Measurements from ENCODE around the gene EARS2. TPM values are rescaled to one million over a fixed set of nuclear protein-coding genes. Genes with fewer than 3 reads are reported as not detected.
A peak's percentile ranks its signal among the peaks of the same experiment; 100 is the strongest.

EARS2 gene
- total and polyA plus RNA-seq, 7 experiments from 2014 or later: 10.6 to 19.2 (median 15.1) TPM

- DNase-seq (no peak), ATAC-seq (no peak)
- Histone ChIP-seq H3K9me3 (ENCODE audit: control insufficient read depth in 2 of 3, low read length in 3 of 3) (no peaks in the 10 kb centered on the region), H3K4me1 (ENCODE audit: control insufficient read depth in 2 of 2, insufficient read depth in 2 of 2, low read length in 2 of 2) (peaks cover 7 to 8% of the 10 kb centered on the region in 2 donors), H3K4me3 (ENCODE audit: low read length) (no peak overlapping the region), H3K36me3 (ENCODE audit: control insufficient read depth in 2 of 3, insufficient read depth in 3 of 3, low read length in 3 of 3) (peaks cover 8 to 76% (median 32%) of the 10 kb centered on the region in 3 experiments), H3K27ac (ENCODE audit: low read depth, low read length) (no peak overlapping the region), H3K27me3 (ENCODE audit: control insufficient read depth in 2 of 2, insufficient read depth in 2 of 2, low read length in 2 of 2) (no peaks in the 10 kb centered on the region)
- intact Hi-C loops (cut with micrococcal nuclease): no loop called here
- peak overlapping the region in 1 of 9 donors; percentile 44 for H3K27ac Mint-ChIP-seq
- H3K4me3 Mint-ChIP-seq: peak overlapping the region in 1 of 10 donors; percentile 74
- ChIA-PET POLR2A (no interaction called here), CTCF (no interaction called here)
- peaks cover 8 to 35% (median 22%) of the 10 kb centered on the region in 7 donors for H3K4me1 Mint-ChIP-seq
- H3K9me3 Mint-ChIP-seq: no peaks in the 10 kb centered on the region
- no peaks in the 10 kb centered on the region for H3K27me3 Mint-ChIP-seq
- H3K36me3 Mint-ChIP-seq: peaks cover 13 to 59% (median 21%) of the 10 kb centered on the region in 5 donors
Observed at GRCh38 chr16:23562505-23562904, 5.4 kb upstream of the EARS2 start.

DNA sequence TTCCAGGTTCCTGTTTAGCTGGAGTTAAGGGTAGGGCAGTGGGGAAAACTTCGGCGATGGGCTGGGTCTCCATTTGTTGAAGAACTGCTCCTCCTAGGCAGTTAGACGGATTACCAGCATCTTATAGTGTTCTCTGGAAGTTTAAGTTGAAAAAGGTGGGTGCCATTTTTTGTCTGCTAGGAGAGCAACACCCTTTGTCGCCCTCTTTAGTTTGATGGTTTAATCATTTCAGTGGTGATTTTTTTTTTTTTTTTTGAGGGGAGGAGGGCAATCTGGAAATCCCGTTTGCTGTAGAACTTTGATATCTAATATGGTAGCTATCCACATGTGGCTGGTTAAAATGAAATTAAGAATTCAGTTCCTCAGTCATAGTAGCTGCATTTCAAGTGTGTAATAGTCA, 4.4 kb upstream of the EARS2 start:
- Mint-ChIP-seq H3K4me3 (peak overlapping the region in 1 of 10 donors; percentile 45), H3K27me3 (no peaks in the 10 kb centered on the region), H3K36me3 (peaks cover 13 to 50% (median 18%) of the 10 kb centered on the region in 5 donors), H3K27ac (peak overlapping the region in 1 of 9 donors; percentile 24), H3K9me3 (no peaks in the 10 kb centered on the region), H3K4me1 (peaks cover 12 to 40% (median 27%) of the 10 kb centered on the region in 7 donors)
- no peak for ATAC-seq
- Histone ChIP-seq H3K27me3 (ENCODE audit: control insufficient read depth in 2 of 2, insufficient read depth in 2 of 2, low read length in 2 of 2) (no peaks in the 10 kb centered on the region), H3K27ac (ENCODE audit: low read depth, low read length) (no peak overlapping the region), H3K36me3 (ENCODE audit: control insufficient read depth in 2 of 3, insufficient read depth in 3 of 3, low read length in 3 of 3) (peaks cover 8 to 73% (median 23%) of the 10 kb centered on the region in 3 experiments), H3K9me3 (ENCODE audit: control insufficient read depth in 2 of 3, low read length in 3 of 3) (no peaks in the 10 kb centered on the region), H3K4me3 (ENCODE audit: low read length) (no peak overlapping the region), H3K4me1 (ENCODE audit: control insufficient read depth in 2 of 2, insufficient read depth in 2 of 2, low read length in 2 of 2) (peaks cover 11 to 12% of the 10 kb centered on the region in 2 donors)
- no peak for DNase-seq
- POLR2A ChIA-PET: no interaction called here
- intact Hi-C loops (cut with micrococcal nuclease): no loop called here
- CTCF ChIA-PET: interaction anchor here (0.6 kb wide), 1 partner anchor 1486 kb away, joined by 6 read pairs; no protein-coding TSS in a partner anchor

DNA sequence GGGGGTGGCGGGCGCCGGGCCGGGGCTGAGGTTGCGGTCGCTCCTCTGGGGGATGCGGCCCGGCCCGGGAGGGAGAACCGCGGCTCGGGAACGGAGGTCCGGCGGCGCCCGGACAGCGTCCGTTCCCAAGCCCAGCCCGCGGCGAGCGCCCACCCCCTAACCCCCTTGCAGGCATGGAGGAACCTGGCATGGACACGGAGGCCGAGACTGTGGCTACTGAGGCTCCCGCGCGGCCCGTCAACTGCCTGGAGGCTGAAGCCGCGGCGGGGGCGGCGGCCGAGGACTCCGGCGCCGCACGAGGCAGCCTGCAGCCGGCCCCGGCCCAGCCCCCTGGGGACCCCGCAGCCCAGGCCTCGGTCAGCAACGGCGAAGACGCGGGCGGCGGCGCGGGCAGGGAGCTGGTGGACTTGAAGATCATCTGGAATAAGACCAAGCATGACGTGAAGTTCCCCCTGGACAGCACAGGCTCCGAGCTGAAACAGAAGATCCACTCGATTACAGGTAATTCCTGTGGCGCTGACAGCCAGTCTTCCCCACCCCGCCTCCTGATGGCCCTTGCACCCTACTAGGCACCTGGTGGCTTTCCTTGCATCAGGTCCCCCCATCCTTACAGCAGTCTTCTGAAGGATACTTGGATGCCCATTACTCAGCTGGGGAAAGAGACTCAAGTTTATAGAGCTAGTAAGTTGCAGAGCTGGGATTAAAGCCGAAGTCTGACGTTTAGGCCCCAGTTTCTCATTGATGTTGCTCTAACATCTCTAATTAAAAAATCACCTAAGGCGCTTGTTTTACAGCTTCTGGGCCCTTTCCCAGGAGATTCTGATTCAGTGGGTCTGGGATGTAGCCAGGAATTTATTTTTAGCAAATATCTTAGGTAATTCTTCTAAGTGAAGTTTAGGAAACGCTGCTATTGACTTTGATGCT, 891 bp upstream of the EARS2 start:
- H3K4me1 ChIP-seq (ENCODE audit: control insufficient read depth in 2 of 2, insufficient read depth in 2 of 2, low read length in 2 of 2): peaks cover 15 to 17% of the 10 kb centered on the region in 2 donors
- H3K36me3 ChIP-seq (ENCODE audit: control insufficient read depth in 2 of 3, insufficient read depth in 3 of 3, low read length in 3 of 3): peaks cover 0 to 44% (median 11%) of the 10 kb centered on the region in 3 experiments
- H3K27me3 ChIP-seq (ENCODE audit: control insufficient read depth in 2 of 2, insufficient read depth in 2 of 2, low read length in 2 of 2): no peaks in the 10 kb centered on the region
- CTCF ChIA-PET: no interaction called here
- Mint-ChIP-seq H3K27ac (peak overlapping the region; percentile 85 to 96 (median 94)), H3K4me3 (peak overlapping the region; percentile 92 to 97 (median 93)), H3K27me3 (no peaks in the 10 kb centered on the region), H3K4me1 (peaks cover 14 to 45% (median 36%) of the 10 kb centered on the region in 7 donors), H3K9me3 (no peaks in the 10 kb centered on the region), H3K36me3 (peaks cover 0 to 25% (median 5%) of the 10 kb centered on the region in 5 donors)
- peak overlapping the region; percentile 85 for H3K27ac ChIP-seq (ENCODE audit: low read depth, low read length)
- DNase-seq (peak in 5 of 9 donors; percentile 3 to 19 (median 16)), ATAC-seq (peak; percentile 21)
- intact Hi-C loops (cut with micrococcal nuclease): loop anchor here (1.0 to 5.0 kb wide), 8 partner anchors 38 to 1366 kb away; partner anchors contain the start of genes COG7 (in 2 of the 2), DCTN5 (in 2 of the 2), GGA2 (in 2 of the 2) and NDUFAB1 (in 2 of the 2)
- H3K9me3 ChIP-seq (ENCODE audit: control insufficient read depth in 2 of 3, low read length in 3 of 3): no peaks in the 10 kb centered on the region
- peak overlapping the region; percentile 98 for H3K4me3 ChIP-seq (ENCODE audit: low read length)
- POLR2A ChIA-PET: interaction anchor here (0.5 to 1.5 kb wide), 7 partner anchors 24 to 98 kb away, joined by 3 to 5 read pairs (median 3); partner anchors contain the start of genes DCTN5, GGA2 and PALB2

- H3K36me3 Mint-ChIP-seq: peaks cover 0 to 19% (median 8%) of the 10 kb centered on the region in 5 donors
- intact Hi-C loops (cut with micrococcal nuclease): no loop called here
- peaks cover 15 to 17% of the 10 kb centered on the region in 2 donors for H3K4me1 ChIP-seq (ENCODE audit: control insufficient read depth in 2 of 2, insufficient read depth in 2 of 2, low read length in 2 of 2)
- ATAC-seq: no peak
- no peaks in the 10 kb centered on the region for H3K9me3 ChIP-seq (ENCODE audit: control insufficient read depth in 2 of 3, low read length in 3 of 3)
- peaks cover 0 to 2% (median 0%) of the 10 kb centered on the region in 11 donors for H3K9me3 Mint-ChIP-seq
- H3K27me3 Mint-ChIP-seq: no peaks in the 10 kb centered on the region
- DNase-seq: no peak
- peaks cover 14 to 32% (median 26%) of the 10 kb centered on the region in 7 donors for H3K4me1 Mint-ChIP-seq
- no peaks in the 10 kb centered on the region for H3K27me3 ChIP-seq (ENCODE audit: control insufficient read depth in 2 of 2, insufficient read depth in 2 of 2, low read length in 2 of 2)
- ChIA-PET POLR2A (interaction anchor here (1.2 kb wide), 1 partner anchor 45 kb away, joined by 3 read pairs; no protein-coding TSS in a partner anchor), CTCF (no interaction called here)
- H3K4me3 ChIP-seq (ENCODE audit: low read length): no peak overlapping the region
- H3K4me3 Mint-ChIP-seq: no peak overlapping the region
- H3K27ac Mint-ChIP-seq: no peak overlapping the region
- H3K27ac ChIP-seq (ENCODE audit: low read depth, low read length): no peak overlapping the region
- H3K36me3 ChIP-seq (ENCODE audit: control insufficient read depth in 2 of 3, insufficient read depth in 3 of 3, low read length in 3 of 3): peaks cover 4 to 44% (median 12%) of the 10 kb centered on the region in 3 experiments
Observed at GRCh38 chr16:23554536-23554935, 2.6 kb downstream of the EARS2 start.

- intact Hi-C loops (cut with micrococcal nuclease): no loop called here
- no peak overlapping the region for H3K27ac Mint-ChIP-seq
- CTCF ChIA-PET: no interaction called here
Observed at GRCh38 chr16:23552161-23552560, 5.0 kb downstream of the EARS2 start.

DNA sequence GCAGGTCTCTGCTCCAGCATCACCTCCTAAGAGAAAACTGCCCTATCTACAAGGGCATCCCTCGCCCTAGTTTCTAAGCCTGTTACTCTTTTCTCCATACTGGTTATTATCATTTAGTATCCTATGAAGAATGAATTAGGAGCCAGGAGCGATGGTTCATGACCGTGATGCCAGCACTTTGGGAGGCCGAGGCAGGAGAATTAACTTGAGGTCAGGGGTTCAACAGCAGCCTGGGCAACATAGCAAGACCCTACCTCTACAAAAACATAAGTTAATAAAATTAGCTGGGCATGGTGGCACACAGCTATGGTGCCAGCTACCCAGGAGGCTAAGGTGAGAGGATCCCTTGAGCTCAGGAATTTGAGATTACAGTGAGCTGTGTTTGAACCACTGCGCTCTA, 7.2 kb downstream of the EARS2 start:
- CTCF ChIA-PET: no interaction called here
- Histone ChIP-seq H3K36me3 (ENCODE audit: control insufficient read depth in 2 of 3, insufficient read depth in 3 of 3, low read length in 3 of 3) (peaks cover 4 to 76% (median 16%) of the 10 kb centered on the region in 3 experiments), H3K27me3 (ENCODE audit: control insufficient read depth in 2 of 2, insufficient read depth in 2 of 2, low read length in 2 of 2) (no peaks in the 10 kb centered on the region), H3K27ac (ENCODE audit: low read depth, low read length) (no peak overlapping the region), H3K4me1 (ENCODE audit: control insufficient read depth in 2 of 2, insufficient read depth in 2 of 2, low read length in 2 of 2) (no peaks in the 10 kb centered on the region), H3K4me3 (ENCODE audit: low read length) (no peak overlapping the region), H3K9me3 (ENCODE audit: control insufficient read depth in 2 of 3, low read length in 3 of 3) (no peaks in the 10 kb centered on the region)
- ATAC-seq: no peak
- H3K4me1 Mint-ChIP-seq: peaks cover 0 to 7% (median 0%) of the 10 kb centered on the region in 7 donors
- no peak overlapping the region for H3K4me3 Mint-ChIP-seq
- POLR2A ChIA-PET: no interaction called here
- intact Hi-C loops (cut with micrococcal nuclease): no loop called here
- H3K9me3 Mint-ChIP-seq: peaks cover 0 to 2% (median 0%) of the 10 kb centered on the region in 11 donors
- H3K36me3 Mint-ChIP-seq: peaks cover 0 to 37% (median 15%) of the 10 kb centered on the region in 5 donors
- DNase-seq: no peak
- H3K27me3 Mint-ChIP-seq: no peaks in the 10 kb centered on the region
- H3K27ac Mint-ChIP-seq: no peak overlapping the region

More at GRCh38 chr16:23552161-23552560, 5.0 kb downstream of the EARS2 start:
- POLR2A ChIA-PET: interaction anchor here (0.6 kb wide), 1 partner anchor 38 kb away, joined by 3 read pairs; no protein-coding TSS in a partner anchor
- Mint-ChIP-seq H3K4me1 (peaks cover 7 to 19% (median 13%) of the 10 kb centered on the region in 7 donors), H3K36me3 (peaks cover 0 to 27% (median 11%) of the 10 kb centered on the region in 5 donors), H3K9me3 (peaks cover 0 to 2% (median 0%) of the 10 kb centered on the region in 11 donors), H3K27me3 (no peaks in the 10 kb centered on the region), H3K4me3 (no peak overlapping the region)
- DNase-seq (no peak), ATAC-seq (no peak)
- Histone ChIP-seq H3K4me3 (ENCODE audit: low read length) (no peak overlapping the region), H3K27me3 (ENCODE audit: control insufficient read depth in 2 of 2, insufficient read depth in 2 of 2, low read length in 2 of 2) (no peaks in the 10 kb centered on the region), H3K4me1 (ENCODE audit: control insufficient read depth in 2 of 2, insufficient read depth in 2 of 2, low read length in 2 of 2) (peaks cover 8 to 10% of the 10 kb centered on the region in 2 donors), H3K9me3 (ENCODE audit: control insufficient read depth in 2 of 3, low read length in 3 of 3) (no peaks in the 10 kb centered on the region), H3K27ac (ENCODE audit: low read depth, low read length) (no peak overlapping the region), H3K36me3 (ENCODE audit: control insufficient read depth in 2 of 3, insufficient read depth in 3 of 3, low read length in 3 of 3) (peaks cover 4 to 56% (median 12%) of the 10 kb centered on the region in 3 experiments)

All from naive thymus-derived CD4-positive, alpha-beta T cell (primary cell).